ENCODE measurements around the gene HPSE. TPM values are rescaled to one million over a fixed set of nuclear protein-coding genes. Genes with fewer than 3 reads are reported as not detected.
A peak's percentile ranks its signal among the peaks of the same experiment; 100 is the strongest.

Gene HPSE
- total and polyA plus RNA-seq, 2 of the 13 experiments (the other 11 are each of a cell fraction or from before 2014, with no cell fraction given) = not detected

DNA sequence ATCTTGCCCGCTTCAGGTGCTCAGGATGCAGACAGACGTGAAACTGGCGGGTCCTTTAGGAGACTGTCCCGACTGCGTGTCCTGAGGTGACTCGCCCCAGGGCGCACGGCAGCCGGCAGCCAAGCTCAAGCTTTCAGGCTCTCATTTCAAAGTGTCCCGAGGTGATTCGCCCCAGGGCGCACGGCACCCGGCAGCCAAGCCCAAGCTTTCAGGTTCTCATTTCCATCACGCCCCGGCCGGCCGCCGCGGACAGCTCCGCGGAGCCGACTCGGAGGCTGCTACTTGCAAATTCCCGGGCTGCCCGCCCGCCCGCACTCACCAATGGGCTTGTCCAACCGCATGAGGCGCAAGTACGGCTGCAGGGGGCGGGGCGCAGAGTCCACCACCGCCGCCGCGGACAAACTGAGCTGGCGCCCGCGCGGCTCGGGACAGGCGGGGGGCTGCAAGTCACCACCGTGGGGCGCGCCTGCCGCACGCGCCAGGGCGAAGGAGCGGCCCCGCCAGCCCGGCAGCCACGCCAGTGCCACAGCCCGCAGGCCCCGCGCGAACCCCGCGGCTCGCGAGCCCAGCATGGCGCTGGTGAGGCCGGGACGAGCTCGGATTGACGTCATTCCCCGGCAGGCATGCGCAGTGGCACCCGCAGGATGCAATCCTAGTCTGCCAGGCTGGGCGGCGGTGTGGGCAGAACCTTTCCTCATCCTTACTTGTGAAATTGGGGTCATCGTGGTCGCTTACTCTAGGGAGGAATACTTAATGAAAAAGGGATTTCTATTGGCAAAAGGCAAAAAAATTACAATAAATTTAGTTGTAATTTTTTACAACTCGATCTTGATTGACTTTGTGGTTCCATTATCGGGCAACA is 50.2 kb downstream of the HPSE start, which contains the start of gene COQ2 (continued):
- TF ChIP-seq, protein P1, sequence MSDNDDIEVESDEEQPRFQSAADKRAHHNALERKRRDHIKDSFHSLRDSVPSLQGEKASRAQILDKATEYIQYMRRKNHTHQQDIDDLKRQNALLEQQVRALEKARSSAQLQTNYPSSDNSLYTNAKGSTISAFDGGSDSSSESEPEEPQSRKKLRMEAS (IDR thresholded peaks at IDR 0.05) = peak; percentile 93
- TF ChIP-seq TBX3 (IDR thresholded peaks at IDR 0.05; ENCODE audit: borderline replicate concordance) (no peak), CHD2 (IDR thresholded peaks at IDR 0.05; ENCODE audit: low read depth, low read length) (peak; percentile 93), ZNF292 (CRISPR knock-in tag; IDR thresholded peaks at IDR 0.05; ENCODE audit: borderline replicate concordance, low read depth) (peak; percentile 61; the same call in 1 of the 2 replicates), ZNF234 (CRISPR knock-in tag; conservative IDR thresholded peaks at IDR 0.05) (no peak), TAF15 (IDR thresholded peaks at IDR 0.05; ENCODE audit: low read depth, low read length, poor library complexity, severe bottlenecking) (no peak), ZNF44 (CRISPR knock-in tag; IDR thresholded peaks at IDR 0.05) (0 out of 2 replicates have a peak, but pooled peaks have one; percentile 52), KDM2A (CRISPR knock-in tag; IDR thresholded peaks at IDR 0.05; ENCODE audit: borderline replicate concordance, low read depth) (peak; percentile 80; the same call in 1 of the 2 replicates), NAIF1 (CRISPR knock-in tag; IDR thresholded peaks at IDR 0.05; ENCODE audit: borderline replicate concordance) (no peak), PAWR (CRISPR knock-in tag; IDR thresholded peaks at IDR 0.05; ENCODE audit: borderline replicate concordance) (0 out of 2 replicates have a peak, but pooled peaks have one; percentile 38), ZNF550 (CRISPR knock-in tag; IDR thresholded peaks at IDR 0.05; ENCODE audit: borderline replicate concordance) (no peak), ELF3 (CRISPR knock-in tag; IDR thresholded peaks at IDR 0.05) (no peak; the same call in none of the 2 replicates), ZFP36L1 (CRISPR knock-in tag; IDR thresholded peaks at IDR 0.05) (peak; percentile 55; the same call in 1 of the 2 replicates), MIER3 (CRISPR knock-in tag; IDR thresholded peaks at IDR 0.05; ENCODE audit: borderline replicate concordance) (no peak), CBFB (CRISPR knock-in tag; IDR thresholded peaks at IDR 0.05) (0 out of 2 replicates have a peak, but pooled peaks have one; percentile 42), ZNF331 (CRISPR knock-in tag; IDR thresholded peaks at IDR 0.05) (peak; percentile 11; the same call in 1 of the 2 replicates), NFIB (CRISPR knock-in tag; IDR thresholded peaks at IDR 0.05; ENCODE audit: borderline replicate concordance) (no peak), ZNF260 (CRISPR knock-in tag; IDR thresholded peaks at IDR 0.05; ENCODE audit: borderline replicate concordance, low read depth) (no peak), ZFP41 (CRISPR knock-in tag; IDR thresholded peaks at IDR 0.05; ENCODE audit: borderline replicate concordance) (no peak; the same call in 1 of the 2 replicates)
- TF ChIP-seq, protein P2, sequence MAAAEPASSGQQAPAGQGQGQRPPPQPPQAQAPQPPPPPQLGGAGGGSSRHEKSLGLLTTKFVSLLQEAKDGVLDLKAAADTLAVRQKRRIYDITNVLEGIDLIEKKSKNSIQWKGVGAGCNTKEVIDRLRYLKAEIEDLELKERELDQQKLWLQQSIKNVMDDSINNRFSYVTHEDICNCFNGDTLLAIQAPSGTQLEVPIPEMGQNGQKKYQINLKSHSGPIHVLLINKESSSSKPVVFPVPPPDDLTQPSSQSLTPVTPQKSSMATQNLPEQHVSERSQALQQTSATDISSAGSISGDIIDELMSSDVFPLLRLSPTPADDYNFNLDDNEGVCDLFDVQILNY (CRISPR knock-in tag; conservative IDR thresholded peaks at IDR 0.05) = peak; percentile 97
- TF ChIP-seq, protein P3, sequence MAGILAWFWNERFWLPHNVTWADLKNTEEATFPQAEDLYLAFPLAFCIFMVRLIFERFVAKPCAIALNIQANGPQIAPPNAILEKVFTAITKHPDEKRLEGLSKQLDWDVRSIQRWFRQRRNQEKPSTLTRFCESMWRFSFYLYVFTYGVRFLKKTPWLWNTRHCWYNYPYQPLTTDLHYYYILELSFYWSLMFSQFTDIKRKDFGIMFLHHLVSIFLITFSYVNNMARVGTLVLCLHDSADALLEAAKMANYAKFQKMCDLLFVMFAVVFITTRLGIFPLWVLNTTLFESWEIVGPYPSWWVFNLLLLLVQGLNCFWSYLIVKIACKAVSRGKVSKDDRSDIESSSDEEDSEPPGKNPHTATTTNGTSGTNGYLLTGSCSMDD (CRISPR knock-in tag; IDR thresholded peaks at IDR 0.05) = no peak
- TF ChIP-seq, protein P4, sequence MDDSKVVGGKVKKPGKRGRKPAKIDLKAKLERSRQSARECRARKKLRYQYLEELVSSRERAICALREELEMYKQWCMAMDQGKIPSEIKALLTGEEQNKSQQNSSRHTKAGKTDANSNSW (CRISPR knock-in tag; IDR thresholded peaks at IDR 0.05; ENCODE audit: borderline replicate concordance) = 0 out of 2 replicates have a peak, but pooled peaks have one; percentile 12
- TF ChIP-seq, protein P5, sequence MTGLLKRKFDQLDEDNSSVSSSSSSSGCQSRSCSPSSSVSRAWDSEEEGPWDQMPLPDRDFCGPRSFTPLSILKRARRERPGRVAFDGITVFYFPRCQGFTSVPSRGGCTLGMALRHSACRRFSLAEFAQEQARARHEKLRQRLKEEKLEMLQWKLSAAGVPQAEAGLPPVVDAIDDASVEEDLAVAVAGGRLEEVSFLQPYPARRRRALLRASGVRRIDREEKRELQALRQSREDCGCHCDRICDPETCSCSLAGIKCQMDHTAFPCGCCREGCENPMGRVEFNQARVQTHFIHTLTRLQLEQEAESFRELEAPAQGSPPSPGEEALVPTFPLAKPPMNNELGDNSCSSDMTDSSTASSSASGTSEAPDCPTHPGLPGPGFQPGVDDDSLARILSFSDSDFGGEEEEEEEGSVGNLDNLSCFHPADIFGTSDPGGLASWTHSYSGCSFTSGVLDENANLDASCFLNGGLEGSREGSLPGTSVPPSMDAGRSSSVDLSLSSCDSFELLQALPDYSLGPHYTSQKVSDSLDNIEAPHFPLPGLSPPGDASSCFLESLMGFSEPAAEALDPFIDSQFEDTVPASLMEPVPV (CRISPR knock-in tag; IDR thresholded peaks at IDR 0.05) = peak; percentile 25; the same call in 1 of the 2 replicates

All from HepG2 (cell line).